Left lung (tissue), 10 donors: ENCODE data around the gene SPTSSA. TPM values are rescaled to one million over a fixed set of nuclear protein-coding genes. Genes with fewer than 3 reads are reported as not detected.

Experiments
- ATAC-seq: fragments of 200-7000 bp; cut with Tn5 transposase; one replicate; pipeline ENCODE4 v1.9.1; 2020; ENCODE audit warnings: moderate library complexity
- DNase-seq, 4 donors: peaks; one replicate each; pipeline ENCODE4 v3.0.0-alpha.2; 2013 to 2020
- H3K27ac ChIP-seq, 2 donors: fragments of 200-600 bp; sonication (generic) in 1 of 2; one replicate each; pipeline versions ENCODE4 v1.5.0 to v1.8.0; 2020 to 2021
- H3K27me3 ChIP-seq, 2 donors: fragments of 200-600 bp; sonication (generic) in 1 of 2; one replicate each; pipeline versions ENCODE4 v1.5.0 to v1.8.0; 2020 to 2021
- H3K36me3 ChIP-seq, 2 donors: fragments of 200-600 bp; sonication (generic) in 1 of 2; one replicate each; pipeline versions ENCODE4 v1.5.0 to v1.8.0; 2020 to 2021
- H3K4me1 ChIP-seq, 2 donors: fragments of 200-600 bp; one replicate each; pipeline ENCODE4 v1.8.0; 2021
- H3K4me3 ChIP-seq, 2 donors: fragments of 200-600 bp; sonication (generic) in 1 of 2; one replicate each; pipeline versions ENCODE4 v1.5.0 to v1.8.0; 2020 to 2021; ENCODE audit warnings: mild to moderate bottlenecking in 1 of 2
- H3K9me3 ChIP-seq, 2 donors: fragments of 200-600 bp; sonication (generic) in 1 of 2; one replicate each; pipeline versions ENCODE4 v1.5.0 to v1.8.0; 2020 to 2021
- intact Hi-C, 2 donors: fragments of 100-400 bp; cut with DNase I; formaldehyde crosslinking; loops; one replicate each; pipeline versions ENCODE4 v1.11.2 to v1.14.2; 2022
- polyA plus RNA-seq, 6 donors: library from polyadenylated mRNA; unstranded; fragments of 120-200 nt; gene quantifications; one replicate each; pipeline ENCODE4 v1.2.1, GENCODE V29; 2013; ENCODE audit not compliant: insufficient read length in 6 of 6
- total RNA-seq, 2 donors: library from RNA; stranded (reverse); fragmentation: NEBNext Ultra II Directional; extraction: Animal tissue kit (Norgen Biotek cat#: 25700); gene quantifications; one replicate each; pipeline ENCODE4 v1.2.1, GENCODE V29; 2021
- TF ChIP-seq, protein P1 (sequence below), 2 donors: fragments of 200-600 bp; sonication (generic) in 1 of 2; IDR thresholded peaks; one replicate each; pipeline versions ENCODE4 v1.5.0 to v1.8.0; 2021; ENCODE audit warnings: antibody characterized with exemption in 2 of 2
- donor health status: DM: no; HTN: yes; CAD: no.
- donor health status: DM: no; HTN: no; CAD: no.

The SPTSSA gene
- total and polyA plus RNA-seq, 8 donors = 27.5 to 47.5 (median 30.4) TPM

DNA sequence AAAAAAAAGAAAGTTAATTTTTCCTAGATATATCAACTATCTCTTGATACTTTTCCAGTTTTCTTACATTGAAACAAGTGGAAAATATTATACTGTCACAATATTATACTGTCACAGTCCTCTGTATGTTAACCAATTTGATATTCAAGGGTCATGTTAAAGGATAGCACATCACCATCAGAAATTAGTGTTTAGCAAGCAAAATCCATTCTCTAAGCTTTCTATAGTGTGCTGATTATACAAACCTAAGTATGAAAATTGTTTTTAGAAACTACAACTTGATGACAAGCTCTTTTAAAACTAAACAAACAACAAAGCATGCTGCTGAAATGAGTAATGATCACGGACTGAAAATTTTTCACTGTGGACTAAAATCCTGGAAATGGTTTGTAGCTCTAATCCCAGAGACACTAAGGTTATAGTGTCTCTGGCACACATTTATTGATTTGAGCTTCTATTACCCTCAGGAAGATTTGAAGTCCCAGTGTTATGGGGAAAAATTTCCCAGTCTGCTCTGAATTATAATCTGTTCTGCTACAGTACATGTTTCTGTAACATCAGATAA, 9.7 kb downstream of the SPTSSA start:
- Histone ChIP-seq H3K36me3 (peaks cover 0 to 54% of the 10 kb centered on the region in 2 donors), H3K27me3 (no peaks in the 10 kb centered on the region), H3K9me3 (no peaks in the 10 kb centered on the region), H3K27ac (no peak overlapping the region), H3K4me1 (peaks cover 0 to 5% of the 10 kb centered on the region in 2 donors), H3K4me3 (no peak overlapping the region)
- DNase-seq (no peak), ATAC-seq (no peak)
- intact Hi-C loops = no loop called here
- TF ChIP-seq, protein P1, sequence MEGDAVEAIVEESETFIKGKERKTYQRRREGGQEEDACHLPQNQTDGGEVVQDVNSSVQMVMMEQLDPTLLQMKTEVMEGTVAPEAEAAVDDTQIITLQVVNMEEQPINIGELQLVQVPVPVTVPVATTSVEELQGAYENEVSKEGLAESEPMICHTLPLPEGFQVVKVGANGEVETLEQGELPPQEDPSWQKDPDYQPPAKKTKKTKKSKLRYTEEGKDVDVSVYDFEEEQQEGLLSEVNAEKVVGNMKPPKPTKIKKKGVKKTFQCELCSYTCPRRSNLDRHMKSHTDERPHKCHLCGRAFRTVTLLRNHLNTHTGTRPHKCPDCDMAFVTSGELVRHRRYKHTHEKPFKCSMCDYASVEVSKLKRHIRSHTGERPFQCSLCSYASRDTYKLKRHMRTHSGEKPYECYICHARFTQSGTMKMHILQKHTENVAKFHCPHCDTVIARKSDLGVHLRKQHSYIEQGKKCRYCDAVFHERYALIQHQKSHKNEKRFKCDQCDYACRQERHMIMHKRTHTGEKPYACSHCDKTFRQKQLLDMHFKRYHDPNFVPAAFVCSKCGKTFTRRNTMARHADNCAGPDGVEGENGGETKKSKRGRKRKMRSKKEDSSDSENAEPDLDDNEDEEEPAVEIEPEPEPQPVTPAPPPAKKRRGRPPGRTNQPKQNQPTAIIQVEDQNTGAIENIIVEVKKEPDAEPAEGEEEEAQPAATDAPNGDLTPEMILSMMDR (IDR thresholded peaks at IDR 0.05) = no peak

DNA sequence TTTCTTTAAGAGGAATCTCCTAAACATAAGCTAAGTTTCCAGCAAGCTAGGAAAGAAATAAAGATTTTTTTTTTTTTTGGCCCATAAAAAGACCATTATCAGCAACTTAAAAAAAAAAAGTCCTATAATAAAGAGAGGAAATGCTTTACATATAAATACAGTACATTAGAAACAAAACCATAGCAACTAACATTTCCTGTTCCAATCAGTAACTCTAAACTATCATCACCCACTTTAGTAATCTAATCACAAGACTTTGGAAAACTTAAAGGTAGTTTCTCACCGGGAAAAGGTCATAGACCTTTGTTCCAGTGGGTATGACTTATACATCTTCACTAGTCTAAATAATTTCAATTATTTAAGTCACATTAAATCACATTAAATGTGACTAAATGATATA, 11.1 kb downstream of the SPTSSA start:
- no peak overlapping the region for H3K27ac ChIP-seq
- intact Hi-C loops = no loop called here
- H3K36me3 ChIP-seq = peaks cover 0 to 47% of the 10 kb centered on the region in 2 donors
- DNase-seq = no peak
- H3K4me3 ChIP-seq = no peak overlapping the region
- H3K27me3 ChIP-seq = no peaks in the 10 kb centered on the region
- TF ChIP-seq, protein P1 (IDR thresholded peaks at IDR 0.05) = no peak
- H3K4me1 ChIP-seq = peaks cover 0 to 5% of the 10 kb centered on the region in 2 donors
- no peak for ATAC-seq
- no peaks in the 10 kb centered on the region for H3K9me3 ChIP-seq

DNA sequence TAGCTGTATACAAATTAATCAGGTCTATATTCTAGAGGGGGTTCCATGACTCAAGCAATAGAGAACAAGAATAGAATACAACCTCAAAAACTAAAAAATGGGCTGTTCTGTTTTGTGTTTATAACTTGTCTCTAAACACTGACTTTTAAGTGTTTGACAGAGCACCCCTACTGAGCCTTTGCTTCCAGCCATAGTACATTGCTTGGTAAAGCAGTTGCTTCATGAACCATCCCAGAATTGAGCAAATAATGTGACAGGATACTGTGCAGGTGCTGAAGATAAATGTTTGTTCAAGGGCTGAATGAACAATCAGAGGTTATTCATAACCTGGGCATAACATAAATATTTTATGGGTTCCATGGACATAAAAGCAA, 11.5 kb downstream of the SPTSSA start:
- no peak for DNase-seq
- intact Hi-C loops = no loop called here
- TF ChIP-seq, protein P1 (IDR thresholded peaks at IDR 0.05) = no peak
- Histone ChIP-seq H3K4me3 (no peak overlapping the region), H3K27ac (no peak overlapping the region), H3K27me3 (no peaks in the 10 kb centered on the region), H3K4me1 (peaks cover 0 to 5% of the 10 kb centered on the region in 2 donors), H3K9me3 (no peaks in the 10 kb centered on the region), H3K36me3 (peaks cover 0 to 43% of the 10 kb centered on the region in 2 donors)
- ATAC-seq = peak; percentile 33

DNA sequence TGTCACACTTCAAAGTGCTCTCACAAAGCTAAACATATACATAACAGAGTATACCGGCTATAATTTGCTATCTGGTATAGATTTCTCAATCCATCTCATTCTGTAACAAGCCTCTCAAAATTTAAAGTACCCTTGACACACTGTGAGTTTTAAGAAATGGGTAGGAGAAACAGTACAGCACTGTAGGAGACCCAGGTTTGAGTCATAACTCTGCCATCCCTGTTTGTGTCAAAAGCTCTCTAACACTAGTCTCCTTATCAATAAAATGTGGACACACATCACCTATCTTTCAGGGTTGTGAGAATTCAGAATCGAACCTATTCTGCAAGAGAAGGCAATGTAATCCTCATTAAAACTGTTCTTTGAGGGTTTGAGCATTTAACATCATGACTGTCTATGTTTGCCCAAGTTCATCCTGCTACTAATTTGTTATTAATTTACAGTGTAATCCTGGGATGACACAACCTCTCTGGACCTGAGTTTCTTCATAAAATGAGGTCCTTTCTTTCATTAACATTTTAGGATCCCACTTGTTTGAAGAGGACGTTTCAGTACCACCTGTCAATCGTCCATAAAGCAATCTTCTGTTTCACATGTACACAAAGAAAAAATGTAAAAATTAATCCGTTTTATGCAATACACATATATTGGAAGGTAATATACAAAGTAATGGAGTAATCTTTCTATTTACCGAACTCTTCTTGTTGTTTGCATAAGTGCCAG, 12.1 kb downstream of the SPTSSA start:
- no peak overlapping the region for H3K27ac ChIP-seq
- no peak overlapping the region for H3K4me3 ChIP-seq
- ATAC-seq (peak; percentile 74), DNase-seq (no peak)
- H3K27me3 ChIP-seq = no peaks in the 10 kb centered on the region
- TF ChIP-seq, protein P1 (IDR thresholded peaks at IDR 0.05) = no peak
- H3K4me1 ChIP-seq = peaks cover 0 to 5% of the 10 kb centered on the region in 2 donors
- H3K9me3 ChIP-seq = no peaks in the 10 kb centered on the region
- H3K36me3 ChIP-seq = peaks cover 0 to 39% of the 10 kb centered on the region in 2 donors
- intact Hi-C loops = no loop called here

DNA sequence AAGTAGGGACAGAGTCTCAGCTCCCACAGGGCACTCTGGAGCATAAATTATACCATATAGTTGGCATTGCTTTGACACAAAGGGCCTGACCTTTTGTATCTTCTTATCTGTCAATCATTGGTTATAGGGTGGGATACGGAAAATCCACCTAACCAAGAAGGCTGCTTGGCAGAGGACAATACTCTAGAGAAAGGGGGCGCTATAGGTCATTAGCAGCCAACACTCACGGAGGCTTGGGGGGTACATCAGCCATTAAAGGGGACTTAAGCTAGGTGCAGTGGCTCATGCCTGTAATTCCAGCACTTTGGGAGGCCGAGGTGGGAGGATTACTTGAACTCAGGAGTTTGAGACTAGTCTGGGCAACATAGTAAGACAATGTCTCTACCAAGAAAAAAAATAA, 22.9 kb downstream of the SPTSSA start:
- TF ChIP-seq, protein P1 (IDR thresholded peaks at IDR 0.05) = no peak
- no peaks in the 10 kb centered on the region for H3K9me3 ChIP-seq
- peaks cover 0 to 5% of the 10 kb centered on the region in 2 donors for H3K36me3 ChIP-seq
- intact Hi-C loops = no loop called here
- ATAC-seq (no peak), DNase-seq (no peak)
- H3K4me3 ChIP-seq = no peak overlapping the region
- no peaks in the 10 kb centered on the region for H3K27me3 ChIP-seq
- H3K4me1 ChIP-seq = peaks cover 5 to 14% of the 10 kb centered on the region in 2 donors
- H3K27ac ChIP-seq = no peak overlapping the region
